Keratinocyte (primary cell): ENCODE results near the gene TMEM38A. TPM values are rescaled to one million over a fixed set of nuclear protein-coding genes. Genes with fewer than 3 reads are reported as not detected.

Experiments used
- DNase-seq: peaks from one replicate; pipeline ENCODE4 v3.0.0-alpha.2; 2011; ENCODE audit warnings: low read depth, missing footprints, low spot score
- FAIRE-seq: peaks from 2 replicates; lab custom pipeline; 2011; peaks lifted over from hg19 to GRCh38; lab: Jason Lieb, UNC
- H2AFZ ChIP-seq: 2 replicates; pipeline ENCODE4 v1.6.0; 2012; ENCODE audit warnings: low read length, control low read depth, inconsistent platforms; ENCODE audit not compliant: control insufficient read depth
- H3K27ac ChIP-seq: 2 replicates; pipeline ENCODE4 v1.5.1; 2011; ENCODE audit warnings: low read length; ENCODE audit not compliant: control insufficient read depth, insufficient read depth
- H3K27me3 ChIP-seq: 3 replicates; pipeline ENCODE4 v1.6.0; 2011; ENCODE audit warnings: low read length; ENCODE audit not compliant: control insufficient read depth, insufficient read depth; ENCODE audit errors: extremely low read depth
- H3K36me3 ChIP-seq, 2 experiments: 2 replicates in 1 of 2; 3 replicates in 1 of 2; pipeline ENCODE4 v1.5.1; 2011; ENCODE audit warnings: low read length in 2 of 2, mild to moderate bottlenecking in 1 of 2; ENCODE audit not compliant: control insufficient read depth in 2 of 2, insufficient read depth in 2 of 2; ENCODE audit errors: extremely low read depth in 1 of 2
- H3K4me1 ChIP-seq: 3 replicates; pipeline ENCODE4 v1.5.1; 2011; ENCODE audit warnings: low read length; ENCODE audit not compliant: control insufficient read depth, insufficient read depth; ENCODE audit errors: extremely low read depth
- H3K4me2 ChIP-seq: 3 replicates; pipeline ENCODE4 v1.6.0; 2011; ENCODE audit warnings: low read depth, low read length; ENCODE audit not compliant: control insufficient read depth, insufficient read depth; ENCODE audit errors: extremely low read depth
- H3K4me3 ChIP-seq, 3 experiments: fragments of 200-600 bp in 1 of 3; sonication (generic) in 1 of 3; 2 replicates in 2 of 3; 3 replicates in 1 of 3; pipeline ENCODE4 v1.5.1; 2011 to 2016; ENCODE audit warnings: low read length in 3 of 3, mild to moderate bottlenecking in 3 of 3, control low read depth in 2 of 3, inconsistent platforms in 1 of 3, low read depth in 1 of 3, mixed read lengths in 1 of 3, mixed run types in 1 of 3, moderate library complexity in 1 of 3; ENCODE audit not compliant: control insufficient read depth in 2 of 3, insufficient read depth in 2 of 3; ENCODE audit errors: extremely low read depth in 1 of 3
- H3K79me2 ChIP-seq: 2 replicates; pipeline ENCODE4 v1.6.0; 2012; ENCODE audit warnings: low read length; ENCODE audit not compliant: control insufficient read depth, insufficient read depth
- H3K9ac ChIP-seq: 3 replicates; pipeline ENCODE4 v1.6.0; 2011; ENCODE audit warnings: low read length; ENCODE audit not compliant: control insufficient read depth, insufficient read depth; ENCODE audit errors: extremely low read depth
- H3K9me1 ChIP-seq: 3 replicates; pipeline ENCODE4 v1.6.0; 2011; ENCODE audit warnings: low read length; ENCODE audit not compliant: control insufficient read depth, insufficient read depth; ENCODE audit errors: extremely low read depth
- H3K9me3 ChIP-seq: 2 replicates; pipeline ENCODE4 v1.5.1; 2012; ENCODE audit warnings: low read depth, low read length; ENCODE audit not compliant: control insufficient read depth
- H4K20me1 ChIP-seq: 3 replicates; pipeline ENCODE4 v1.6.0; 2011; ENCODE audit warnings: low read length; ENCODE audit not compliant: control insufficient read depth, insufficient read depth; ENCODE audit errors: extremely low read depth
- EZH2 ChIP-seq: IDR thresholded peaks from one replicate; pipeline ENCODE4 v1.6.1; 2012; ENCODE audit warnings: inconsistent platforms, mild to moderate bottlenecking, low read length, moderate library complexity
- dilution Hi-C: fragments of 300-500 bp; cut with MboI; formaldehyde crosslinking; loops from one replicate; pipeline ENCODE4 v1.7.0; 2020; ENCODE audit warnings: low sequenced_read_pairs; ENCODE audit not compliant: extremely low pct_ligation_motif_present
- polyA plus RNA-seq, 5 experiments: library from polyadenylated mRNA; depleted of rRNA in 3 of 5; stranded (reverse) in 3 of 5; stranded (forward) in 1 of 5; unstranded in 1 of 5; fragments of >200 nt; gene quantifications; 1 replicate in 1 of 5; 2 replicates in 3 of 5; 3 replicates in 1 of 5; pipeline versions ENCODE4 v1.2.1 to v1.2.3, GENCODE V29; 2011 to 2012; ENCODE audit warnings: missing spikeins in 2 of 5, low read depth in 1 of 5, low replicate concordance in 1 of 5
- TF ChIP-seq, protein P1 (sequence below), 3 experiments: IDR thresholded peaks in 1 of 3; conservative IDR thresholded peaks in 1 of 3; optimal IDR thresholded peaks in 1 of 3; 2 replicates in 2 of 3; 3 replicates in 1 of 3; pipeline versions ENCODE3 to v1.5.1; 2011; ENCODE audit warnings: low read length in 3 of 3, mild to moderate bottlenecking in 3 of 3, moderate library complexity in 2 of 3, control low read depth in 1 of 3, inconsistent platforms in 1 of 3; ENCODE audit not compliant: insufficient read depth in 2 of 3; ENCODE audit errors: extremely low read depth in 1 of 3

TMEM38A gene
- polyA plus RNA-seq, 1 donor (not counting 4 experiments of a cell fraction or from before 2014, with no cell fraction given) = 2.5 TPM

DNA sequence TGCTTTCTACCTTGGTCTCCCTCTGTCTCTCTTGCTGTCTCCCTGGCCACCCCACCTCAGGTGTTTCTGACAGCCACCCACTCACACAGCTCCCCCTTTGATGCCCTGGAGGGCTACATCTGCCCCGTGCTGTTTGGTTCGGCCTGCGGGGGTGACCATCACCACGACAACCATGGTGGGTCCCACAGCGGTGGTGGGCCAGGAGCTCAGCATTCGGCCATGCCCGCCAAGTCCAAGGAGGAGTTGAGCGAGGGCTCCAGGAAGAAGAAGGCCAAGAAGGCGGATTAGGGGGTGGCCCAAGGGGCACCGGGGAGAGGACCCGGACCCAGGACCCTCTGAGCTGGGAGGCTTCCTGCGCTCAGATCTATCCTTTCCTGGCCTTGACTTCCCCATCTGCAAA, 27.1 kb downstream of the TMEM38A start:
- Histone ChIP-seq H3K4me3 (no peak overlapping the region), H3K36me3 (no peaks in the 10 kb centered on the region), H3K27me3 (no peaks in the 10 kb centered on the region), H4K20me1 (no peaks in the 10 kb centered on the region), H3K9me1 (no peaks in the 10 kb centered on the region), H3K79me2 (no peaks in the 10 kb centered on the region), H2AFZ (no peak overlapping the region), H3K4me2 (no peak overlapping the region), H3K9ac (no peak overlapping the region), H3K27ac (no peak overlapping the region), H3K4me1 (peaks cover 6% of the 10 kb centered on the region), H3K9me3 (no peaks in the 10 kb centered on the region)
- dilution Hi-C loops = no loop called here
- FAIRE-seq (no peak), DNase-seq (no peak)
- no peak for TF ChIP-seq EZH2
- TF ChIP-seq, protein P1, sequence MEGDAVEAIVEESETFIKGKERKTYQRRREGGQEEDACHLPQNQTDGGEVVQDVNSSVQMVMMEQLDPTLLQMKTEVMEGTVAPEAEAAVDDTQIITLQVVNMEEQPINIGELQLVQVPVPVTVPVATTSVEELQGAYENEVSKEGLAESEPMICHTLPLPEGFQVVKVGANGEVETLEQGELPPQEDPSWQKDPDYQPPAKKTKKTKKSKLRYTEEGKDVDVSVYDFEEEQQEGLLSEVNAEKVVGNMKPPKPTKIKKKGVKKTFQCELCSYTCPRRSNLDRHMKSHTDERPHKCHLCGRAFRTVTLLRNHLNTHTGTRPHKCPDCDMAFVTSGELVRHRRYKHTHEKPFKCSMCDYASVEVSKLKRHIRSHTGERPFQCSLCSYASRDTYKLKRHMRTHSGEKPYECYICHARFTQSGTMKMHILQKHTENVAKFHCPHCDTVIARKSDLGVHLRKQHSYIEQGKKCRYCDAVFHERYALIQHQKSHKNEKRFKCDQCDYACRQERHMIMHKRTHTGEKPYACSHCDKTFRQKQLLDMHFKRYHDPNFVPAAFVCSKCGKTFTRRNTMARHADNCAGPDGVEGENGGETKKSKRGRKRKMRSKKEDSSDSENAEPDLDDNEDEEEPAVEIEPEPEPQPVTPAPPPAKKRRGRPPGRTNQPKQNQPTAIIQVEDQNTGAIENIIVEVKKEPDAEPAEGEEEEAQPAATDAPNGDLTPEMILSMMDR (optimal IDR thresholded peaks at IDR 0.05 in 1 of 3, IDR thresholded peaks at IDR 0.05 in 1 of 3, conservative IDR thresholded peaks at IDR 0.05 in 1 of 3; ENCODE audit: extremely low read depth in 1 of 3, insufficient read depth in 2 of 3, low read length in 3 of 3) = no peak

DNA sequence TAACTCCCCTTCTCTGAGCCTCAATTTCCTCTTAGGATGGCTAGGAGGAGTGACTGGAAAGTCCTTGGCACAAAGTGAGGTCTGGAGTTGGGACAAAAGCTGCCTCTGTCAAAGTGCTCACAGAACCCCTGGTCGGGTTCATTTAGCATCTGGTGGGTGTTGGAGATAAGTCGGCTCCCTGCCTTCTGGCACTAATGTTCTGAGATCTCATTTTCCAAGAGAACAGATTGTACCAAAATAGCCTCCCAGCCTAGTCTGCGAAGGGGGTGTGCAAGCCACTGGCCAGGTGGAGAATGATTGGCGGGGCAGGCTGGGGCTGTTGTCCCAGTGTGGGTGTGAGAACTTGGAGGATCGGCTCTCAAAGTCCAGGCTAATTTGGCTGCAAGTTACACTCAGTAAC, 38.0 kb downstream of the TMEM38A start:
- peaks cover 8% of the 10 kb centered on the region for H3K4me1 ChIP-seq
- no peak overlapping the region for H3K27ac ChIP-seq
- H3K9ac ChIP-seq = no peak overlapping the region
- H3K27me3 ChIP-seq = peaks cover 5% of the 10 kb centered on the region
- no peaks in the 10 kb centered on the region for H3K9me3 ChIP-seq
- H4K20me1 ChIP-seq = no peaks in the 10 kb centered on the region
- dilution Hi-C loops = no loop called here
- no peak overlapping the region for H2AFZ ChIP-seq
- H3K4me2 ChIP-seq = no peak overlapping the region
- DNase-seq (no peak), FAIRE-seq (no peak)
- no peaks in the 10 kb centered on the region for H3K36me3 ChIP-seq
- H3K4me3 ChIP-seq = no peak overlapping the region
- TF ChIP-seq EZH2 = no peak
- TF ChIP-seq, protein P1 (optimal IDR thresholded peaks at IDR 0.05 in 1 of 3, IDR thresholded peaks at IDR 0.05 in 1 of 3, conservative IDR thresholded peaks at IDR 0.05 in 1 of 3; ENCODE audit: extremely low read depth in 1 of 3, insufficient read depth in 2 of 3, low read length in 3 of 3) = no peak
- H3K9me1 ChIP-seq = no peaks in the 10 kb centered on the region
- H3K79me2 ChIP-seq = no peaks in the 10 kb centered on the region
